ENCODE results near the gene FYN.
"Not testable (repeated sequence)": the region's sequence is repeated elsewhere in the genome, so short reads cannot be mapped to it uniquely, and the experiment has no call there.

FYN gene

GRCh38 chr6:111681860-111682259, 191.4 kb downstream of the FYN start:
- no peak for DNase-seq (ENCODE audit: low read depth in 2 of 2)
- TF ChIP-seq CTCF (IDR thresholded peaks at IDR 0.05; ENCODE audit: low read depth, low read length), result no peak

GRCh38 chr6:111680811-111681609, 192.2 kb downstream of the FYN start:
- DNase-seq (ENCODE audit: low read depth in 2 of 2), result not testable (repeated sequence)

More at GRCh38 chr6:111681860-111682259, 191.4 kb downstream of the FYN start:
- no peak overlapping the region for H3K4me3 ChIP-seq (replicated peaks in 1 of 2; ENCODE audit: low read depth in 2 of 2, low read length in 2 of 2)

GRCh38 chr6:111680015-111680712, 193.1 kb downstream of the FYN start:
- H3K4me3 ChIP-seq (replicated peaks in 1 of 2; ENCODE audit: low read depth in 2 of 2, low read length in 2 of 2), result no peak overlapping the region
- DNase-seq (ENCODE audit: low read depth in 2 of 2), result peak in 1 of 2 donors; percentile 55
- TF ChIP-seq CTCF (IDR thresholded peaks at IDR 0.05; ENCODE audit: low read depth, low read length), result no peak

More at GRCh38 chr6:111680811-111681609, 192.2 kb downstream of the FYN start:
- H3K4me3 ChIP-seq (replicated peaks in 1 of 2; ENCODE audit: low read depth in 2 of 2, low read length in 2 of 2), result not testable (repeated sequence)

- no peak for DNase-seq (ENCODE audit: low read depth in 2 of 2)
- TF ChIP-seq CTCF (IDR thresholded peaks at IDR 0.05; ENCODE audit: low read depth, low read length), result no peak
- H3K4me3 ChIP-seq (replicated peaks in 1 of 2; ENCODE audit: low read depth in 2 of 2, low read length in 2 of 2), result no peak overlapping the region
These were observed 194.0 kb downstream of the FYN start for GRCh38 chr6:111679126-111679858.

- no peak overlapping the region for H3K4me3 ChIP-seq (replicated peaks in 1 of 2; ENCODE audit: low read depth in 2 of 2, low read length in 2 of 2)
- TF ChIP-seq CTCF (IDR thresholded peaks at IDR 0.05; ENCODE audit: low read depth, low read length), result no peak
- DNase-seq (ENCODE audit: low read depth in 2 of 2), result no peak
These were observed 195.8 kb downstream of the FYN start for GRCh38 chr6:111677249-111677990.

- no peak for TF ChIP-seq CTCF (IDR thresholded peaks at IDR 0.05; ENCODE audit: low read depth, low read length)
- DNase-seq (ENCODE audit: low read depth in 2 of 2), result no peak
- H3K4me3 ChIP-seq (replicated peaks in 1 of 2; ENCODE audit: low read depth in 2 of 2, low read length in 2 of 2), result no peak overlapping the region
These were observed 196.9 kb downstream of the FYN start for GRCh38 chr6:111676383-111676782.

Data from cardiac fibroblast (primary cell).